HepG2 (cell line): ENCODE data around the gene DPH6. TPM values are rescaled to one million over a fixed set of nuclear protein-coding genes. Genes with fewer than 3 reads are reported as not detected.

Experiments used
- AGO1 ChIP-seq: fragments of 200-400 bp; formaldehyde crosslinking; IDR thresholded peaks from 2 replicates; pipeline ENCODE4 v1.6.1; 2017; ENCODE audit warnings: mild to moderate bottlenecking, low read depth, low read length, moderate library complexity; ENCODE audit not compliant: poor library complexity, severe bottlenecking
- ARNT2 ChIP-seq: sonication (generic); formaldehyde crosslinking; IDR thresholded peaks from 2 replicates; pipeline ENCODE4 v1.8.0; 2022; ENCODE audit warnings: mild to moderate bottlenecking, low read depth, missing genetic modification reagents, moderate library complexity
- BHLHE40 ChIP-seq: IDR thresholded peaks from 2 replicates; pipeline ENCODE4 v1.6.1; 2011; ENCODE audit warnings: low read length, improper control_type of control experiment
- IKZF1 ChIP-seq: fragments of 450-650 bp; IDR thresholded peaks from 2 replicates; pipeline ENCODE4 v1.7.1; 2016
- JDP2 ChIP-seq: sonication (generic); formaldehyde crosslinking; IDR thresholded peaks from 2 replicates; pipeline ENCODE4 v1.8.1; 2022; ENCODE audit warnings: missing genetic modification reagents, borderline replicate concordance
- KDM1A ChIP-seq: IDR thresholded peaks from 2 replicates; pipeline ENCODE4 v1.6.1; 2016; ENCODE audit warnings: missing compliant biosample characterization
- MBNL3 ChIP-seq: fragments of 250-450 bp; sonication (Bioruptor Pico); conservative IDR thresholded peaks from 2 replicates; pipeline ENCODE4 v1.8.0; 2022; ENCODE audit warnings: mild to moderate bottlenecking, inconsistent platforms
- MED8 ChIP-seq: sonication (generic); formaldehyde crosslinking; IDR thresholded peaks from 2 replicates; pipeline ENCODE4 v1.8.1; 2023; ENCODE audit warnings: mild to moderate bottlenecking, missing genetic modification reagents; ENCODE audit not compliant: insufficient replicate concordance
- MEIS1 ChIP-seq: sonication (generic); formaldehyde crosslinking; IDR thresholded peaks from 2 replicates; pipeline ENCODE4 v1.9.0; 2021; ENCODE audit warnings: mild to moderate bottlenecking, missing genetic modification reagents, moderate library complexity, borderline replicate concordance
- NFYB ChIP-seq: sonication (generic); formaldehyde crosslinking; IDR thresholded peaks from 2 replicates; pipeline ENCODE4 v1.4.0; 2020; ENCODE audit warnings: missing genetic modification reagents
- NPAS2 ChIP-seq: sonication (generic); formaldehyde crosslinking; IDR thresholded peaks from 2 replicates; pipeline ENCODE4 v1.8.0; 2022; ENCODE audit warnings: mild to moderate bottlenecking, missing genetic modification reagents, borderline replicate concordance
- RARG ChIP-seq: sonication (generic); formaldehyde crosslinking; IDR thresholded peaks from 2 replicates; pipeline ENCODE4 v1.4.0; 2020; ENCODE audit warnings: low read depth, mild to moderate bottlenecking, missing genetic modification reagents
- REL ChIP-seq: sonication (generic); formaldehyde crosslinking; conservative IDR thresholded peaks from 2 replicates; pipeline ENCODE4 v1.8.0; 2022; ENCODE audit warnings: mild to moderate bottlenecking, missing genetic modification reagents, moderate library complexity
- SOX5 ChIP-seq: IDR thresholded peaks from 2 replicates; pipeline ENCODE4 v1.6.1; 2016; ENCODE audit warnings: borderline replicate concordance
- TOPORS ChIP-seq: sonication (generic); formaldehyde crosslinking; IDR thresholded peaks from 2 replicates; pipeline ENCODE4 v1.8.0; 2023; ENCODE audit warnings: mild to moderate bottlenecking, missing genetic modification reagents
- ZFAT ChIP-seq: sonication (generic); formaldehyde crosslinking; conservative IDR thresholded peaks from 2 replicates; pipeline ENCODE4 v1.8.1; 2023; ENCODE audit warnings: missing genetic modification reagents, inconsistent platforms
- ZMYM2 ChIP-seq: sonication (generic); formaldehyde crosslinking; IDR thresholded peaks from 2 replicates; pipeline ENCODE4 v1.8.0; 2022; ENCODE audit warnings: mild to moderate bottlenecking, missing genetic modification reagents
- ZNF780A ChIP-seq: sonication (generic); formaldehyde crosslinking; IDR thresholded peaks from 2 replicates; pipeline ENCODE4 v1.8.0; 2022; ENCODE audit warnings: mild to moderate bottlenecking, missing genetic modification reagents, moderate library complexity
- polyA plus RNA-seq, 8 experiments: library from polyadenylated mRNA; depleted of rRNA in 3 of 8; stranded (reverse) in 7 of 8; unstranded in 1 of 8; fragments of >200 nt; fragmentation: Illumina TruSeq in 4 of 8; extraction: Trizol in 4 of 8; gene quantifications; 2 replicates each; pipeline versions ENCODE4 v1.2.1 to v1.2.3, GENCODE V29; 2011 to 2016; ENCODE audit warnings: low read depth in 4 of 8, missing spikeins in 1 of 8, mixed read lengths in 1 of 8; ENCODE audit not compliant: insufficient read depth in 1 of 8
- total RNA-seq, 5 experiments: library from RNA; depleted of rRNA; stranded (reverse); fragments of >200 nt; fragmentation: Illumina TruSeq; extraction: Trizol; gene quantifications; 2 replicates each; pipeline ENCODE4 v1.2.3, GENCODE V29; 2016; ENCODE audit warnings: low read depth in 1 of 5
- TF ChIP-seq, protein P1 (sequence below): IDR thresholded peaks from 2 replicates; pipeline ENCODE4 v1.6.1; 2016; ENCODE audit warnings: mild to moderate bottlenecking, missing biosample characterization, missing genetic modification reagents
- TF ChIP-seq, protein P2 (sequence below): sonication (generic); formaldehyde crosslinking; conservative IDR thresholded peaks from 2 replicates; pipeline ENCODE4 v1.4.0; 2020; ENCODE audit warnings: missing genetic modification reagents
- TF ChIP-seq, protein P3 (sequence below): sonication (generic); formaldehyde crosslinking; IDR thresholded peaks from 2 replicates; pipeline ENCODE4 v1.4.0; 2020; ENCODE audit warnings: missing genetic modification reagents
- TF ChIP-seq, protein P4 (sequence below): sonication (generic); formaldehyde crosslinking; IDR thresholded peaks from 2 replicates; pipeline ENCODE4 v1.5.0; 2020; ENCODE audit warnings: missing genetic modification reagents
- TF ChIP-seq, protein P5 (sequence below): sonication (generic); formaldehyde crosslinking; IDR thresholded peaks from 2 replicates; pipeline ENCODE4 v1.8.1; 2023; ENCODE audit warnings: missing genetic modification reagents, inconsistent platforms, borderline replicate concordance
- TF ChIP-seq, protein P6 (sequence below): sonication (generic); formaldehyde crosslinking; IDR thresholded peaks from 2 replicates; pipeline ENCODE4 v1.4.0; 2020; ENCODE audit warnings: mild to moderate bottlenecking, missing genetic modification reagents

Gene DPH6
- total and polyA plus RNA-seq, 2 of the 13 experiments (the other 11 are each of a cell fraction or from before 2014, with no cell fraction given), result 10.2 to 25.8 TPM

DNA sequence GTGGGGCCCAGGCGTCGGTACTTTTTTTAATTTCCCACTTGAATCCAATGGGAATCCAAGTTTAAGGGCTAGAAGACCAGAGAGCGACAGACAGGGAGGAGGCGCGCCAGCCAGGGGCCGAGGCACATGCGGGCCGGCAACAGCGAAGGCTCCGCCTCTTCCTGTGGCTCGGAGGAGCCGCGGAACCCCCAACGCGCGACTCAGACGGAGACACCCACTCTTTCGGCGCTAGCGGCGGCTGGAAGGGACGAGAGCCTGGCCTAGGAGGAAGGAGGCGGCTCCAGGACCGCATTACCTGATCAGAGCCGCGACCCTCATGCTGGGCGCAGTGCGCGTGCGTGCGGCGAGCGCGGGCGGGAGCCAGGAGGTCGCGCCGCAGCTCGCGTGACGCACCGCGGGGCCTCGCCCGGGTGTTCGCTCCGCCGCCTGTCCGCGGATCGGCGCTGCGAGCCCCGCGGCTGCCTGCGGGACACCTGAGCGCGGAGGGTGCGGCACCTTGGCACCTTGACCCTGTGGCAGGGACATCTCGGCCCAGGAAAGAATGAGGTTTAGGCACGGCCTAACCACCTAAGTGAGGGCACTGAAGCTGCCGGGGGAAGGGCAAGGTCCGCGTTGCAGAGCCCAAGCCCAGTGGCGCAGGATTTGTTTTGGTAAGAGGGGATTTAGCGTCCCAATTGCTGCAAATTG is at the start of gene DPH6 (continued):
- no peak for TF ChIP-seq ZNF780A (CRISPR knock-in tag)
- 0 out of 2 replicates have a peak, but pooled peaks have one; percentile 29 for TF ChIP-seq MBNL3 (CRISPR knock-in tag)
- TF ChIP-seq, protein P1, sequence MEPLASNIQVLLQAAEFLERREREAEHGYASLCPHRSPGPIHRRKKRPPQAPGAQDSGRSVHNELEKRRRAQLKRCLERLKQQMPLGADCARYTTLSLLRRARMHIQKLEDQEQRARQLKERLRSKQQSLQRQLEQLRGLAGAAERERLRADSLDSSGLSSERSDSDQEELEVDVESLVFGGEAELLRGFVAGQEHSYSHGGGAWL (CRISPR knock-in tag), result peak; percentile 87
- TF ChIP-seq ARNT2 (CRISPR knock-in tag), result peak; percentile 72
- TF ChIP-seq, protein P2, sequence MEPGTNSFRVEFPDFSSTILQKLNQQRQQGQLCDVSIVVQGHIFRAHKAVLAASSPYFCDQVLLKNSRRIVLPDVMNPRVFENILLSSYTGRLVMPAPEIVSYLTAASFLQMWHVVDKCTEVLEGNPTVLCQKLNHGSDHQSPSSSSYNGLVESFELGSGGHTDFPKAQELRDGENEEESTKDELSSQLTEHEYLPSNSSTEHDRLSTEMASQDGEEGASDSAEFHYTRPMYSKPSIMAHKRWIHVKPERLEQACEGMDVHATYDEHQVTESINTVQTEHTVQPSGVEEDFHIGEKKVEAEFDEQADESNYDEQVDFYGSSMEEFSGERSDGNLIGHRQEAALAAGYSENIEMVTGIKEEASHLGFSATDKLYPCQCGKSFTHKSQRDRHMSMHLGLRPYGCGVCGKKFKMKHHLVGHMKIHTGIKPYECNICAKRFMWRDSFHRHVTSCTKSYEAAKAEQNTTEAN (CRISPR knock-in tag), result peak; percentile 68; the same call in 1 of the 2 replicates
- TF ChIP-seq NFYB (CRISPR knock-in tag), result 0 out of 2 replicates have a peak, but pooled peaks have one; percentile 8
- no peak for TF ChIP-seq KDM1A (CRISPR knock-in tag)
- TF ChIP-seq, protein P3, sequence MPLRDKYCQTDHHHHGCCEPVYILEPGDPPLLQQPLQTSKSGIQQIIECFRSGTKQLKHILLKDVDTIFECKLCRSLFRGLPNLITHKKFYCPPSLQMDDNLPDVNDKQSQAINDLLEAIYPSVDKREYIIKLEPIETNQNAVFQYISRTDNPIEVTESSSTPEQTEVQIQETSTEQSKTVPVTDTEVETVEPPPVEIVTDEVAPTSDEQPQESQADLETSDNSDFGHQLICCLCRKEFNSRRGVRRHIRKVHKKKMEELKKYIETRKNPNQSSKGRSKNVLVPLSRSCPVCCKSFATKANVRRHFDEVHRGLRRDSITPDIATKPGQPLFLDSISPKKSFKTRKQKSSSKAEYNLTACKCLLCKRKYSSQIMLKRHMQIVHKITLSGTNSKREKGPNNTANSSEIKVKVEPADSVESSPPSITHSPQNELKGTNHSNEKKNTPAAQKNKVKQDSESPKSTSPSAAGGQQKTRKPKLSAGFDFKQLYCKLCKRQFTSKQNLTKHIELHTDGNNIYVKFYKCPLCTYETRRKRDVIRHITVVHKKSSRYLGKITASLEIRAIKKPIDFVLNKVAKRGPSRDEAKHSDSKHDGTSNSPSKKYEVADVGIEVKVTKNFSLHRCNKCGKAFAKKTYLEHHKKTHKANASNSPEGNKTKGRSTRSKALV (CRISPR knock-in tag), result no peak
- TF ChIP-seq AGO1, result peak; percentile 20
- TF ChIP-seq JDP2, result no peak
- TF ChIP-seq, protein P4, sequence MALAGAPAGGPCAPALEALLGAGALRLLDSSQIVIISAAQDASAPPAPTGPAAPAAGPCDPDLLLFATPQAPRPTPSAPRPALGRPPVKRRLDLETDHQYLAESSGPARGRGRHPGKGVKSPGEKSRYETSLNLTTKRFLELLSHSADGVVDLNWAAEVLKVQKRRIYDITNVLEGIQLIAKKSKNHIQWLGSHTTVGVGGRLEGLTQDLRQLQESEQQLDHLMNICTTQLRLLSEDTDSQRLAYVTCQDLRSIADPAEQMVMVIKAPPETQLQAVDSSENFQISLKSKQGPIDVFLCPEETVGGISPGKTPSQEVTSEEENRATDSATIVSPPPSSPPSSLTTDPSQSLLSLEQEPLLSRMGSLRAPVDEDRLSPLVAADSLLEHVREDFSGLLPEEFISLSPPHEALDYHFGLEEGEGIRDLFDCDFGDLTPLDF, result peak; percentile 73; the same call in 1 of the 2 replicates
- no peak for TF ChIP-seq IKZF1
- peak; percentile 83 for TF ChIP-seq BHLHE40
- TF ChIP-seq RARG, result no peak
- no peak for TF ChIP-seq ZMYM2 (CRISPR knock-in tag)
- TF ChIP-seq MED8, result no peak
- TF ChIP-seq, protein P5, sequence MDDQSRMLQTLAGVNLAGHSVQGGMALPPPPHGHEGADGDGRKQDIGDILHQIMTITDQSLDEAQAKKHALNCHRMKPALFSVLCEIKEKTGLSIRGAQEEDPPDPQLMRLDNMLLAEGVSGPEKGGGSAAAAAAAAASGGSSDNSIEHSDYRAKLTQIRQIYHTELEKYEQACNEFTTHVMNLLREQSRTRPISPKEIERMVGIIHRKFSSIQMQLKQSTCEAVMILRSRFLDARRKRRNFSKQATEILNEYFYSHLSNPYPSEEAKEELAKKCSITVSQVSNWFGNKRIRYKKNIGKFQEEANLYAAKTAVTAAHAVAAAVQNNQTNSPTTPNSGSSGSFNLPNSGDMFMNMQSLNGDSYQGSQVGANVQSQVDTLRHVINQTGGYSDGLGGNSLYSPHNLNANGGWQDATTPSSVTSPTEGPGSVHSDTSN, result no peak
- TF ChIP-seq MEIS1 (CRISPR knock-in tag), result no peak
- TF ChIP-seq SOX5 (CRISPR knock-in tag), result no peak; the same call in 1 of the 2 replicates
- no peak for TF ChIP-seq NPAS2
- TF ChIP-seq REL (CRISPR knock-in tag), result no peak; the same call in 1 of the 2 replicates
- TF ChIP-seq TOPORS (CRISPR knock-in tag), result peak; percentile 90
- 0 out of 2 replicates have a peak, but pooled peaks have one; percentile 60 for TF ChIP-seq ZFAT
- TF ChIP-seq, protein P6, sequence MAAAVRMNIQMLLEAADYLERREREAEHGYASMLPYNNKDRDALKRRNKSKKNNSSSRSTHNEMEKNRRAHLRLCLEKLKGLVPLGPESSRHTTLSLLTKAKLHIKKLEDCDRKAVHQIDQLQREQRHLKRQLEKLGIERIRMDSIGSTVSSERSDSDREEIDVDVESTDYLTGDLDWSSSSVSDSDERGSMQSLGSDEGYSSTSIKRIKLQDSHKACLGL (CRISPR knock-in tag), result peak; percentile 80
